ENCODE results near the gene GPATCH4. TPM values are rescaled to one million over a fixed set of nuclear protein-coding genes. Genes with fewer than 3 reads are reported as not detected.

GPATCH4 gene
- total RNA-seq, 4 donors from 2014 or later: 12.4 to 113 (median 28.9) TPM

- H3K4me3 ChIP-seq: no peak overlapping the region
- no peak for TF ChIP-seq EP300 (IDR thresholded peaks at IDR 0.05; ENCODE audit: low read depth)
- no peak for TF ChIP-seq POLR2AphosphoS5 (IDR thresholded peaks at IDR 0.05)
- TF ChIP-seq POLR2A (IDR thresholded peaks at IDR 0.05): no peak
- TF ChIP-seq CTCF (IDR thresholded peaks at IDR 0.05): no peak
- in situ Hi-C loops (cut with MboI; ENCODE audit: low pct_ligation_motif_present in 1 of 4, low pct_unique_long_range_greater_than_20kb in 1 of 4, low sequenced_read_pairs in 3 of 4) (loop anchor here in 1 of 4 donors (25.0 kb wide), 1 partner anchor 235 kb away; no protein-coding TSS in a partner anchor), intact Hi-C loops (cut with DNase I; ENCODE audit: low total_unique reads) (loop anchor here (5.0 kb wide), 1 partner anchor 35 kb away; no protein-coding TSS in a partner anchor)
- no peaks in the 10 kb centered on the region for H3K9me3 ChIP-seq
- H3K36me3 ChIP-seq: no peaks in the 10 kb centered on the region
- H3K27ac ChIP-seq: no peak overlapping the region
- 65 to 70% methylated on average over 2 to 6 of the region's 6 CpGs for WGBS, 2 donors (ENCODE audit: low coverage in 1 of 2)
- H3K27me3 ChIP-seq: peaks cover 89% of the 10 kb centered on the region
- peaks cover 16 to 25% (median 22%) of the 10 kb centered on the region in 4 donors for H3K4me1 ChIP-seq
- no peak for DNase-seq
Observed at GRCh38 chr1:156622581-156623297, 21.5 kb upstream of the GPATCH4 start.

- peaks cover 70% of the 10 kb centered on the region for H3K27me3 ChIP-seq
- WGBS, 2 donors (ENCODE audit: low coverage in 1 of 2): 14 to 25% methylated on average over 1 to 6 of the region's 6 CpGs
- in situ Hi-C loops (cut with MboI; ENCODE audit: low pct_ligation_motif_present in 1 of 4, low pct_unique_long_range_greater_than_20kb in 1 of 4, low sequenced_read_pairs in 3 of 4) (loop anchor here in 1 of 4 donors (25.0 kb wide), 1 partner anchor 232 kb away; no protein-coding TSS in a partner anchor), intact Hi-C loops (cut with DNase I; ENCODE audit: low total_unique reads) (loop anchor here (10.0 kb wide), 1 partner anchor 225 kb away; no protein-coding TSS in a partner anchor)
- no peak for DNase-seq
- H3K4me3 ChIP-seq: no peak overlapping the region
- H3K9me3 ChIP-seq: no peaks in the 10 kb centered on the region
- peaks cover 8 to 18% (median 11%) of the 10 kb centered on the region in 4 donors for H3K4me1 ChIP-seq
- no peak overlapping the region for H3K27ac ChIP-seq
- H3K36me3 ChIP-seq: no peaks in the 10 kb centered on the region
- TF ChIP-seq EP300 (IDR thresholded peaks at IDR 0.05; ENCODE audit: low read depth) (no peak), POLR2AphosphoS5 (IDR thresholded peaks at IDR 0.05) (no peak), POLR2A (IDR thresholded peaks at IDR 0.05) (no peak), CTCF (IDR thresholded peaks at IDR 0.05) (no peak)
Observed at GRCh38 chr1:156619582-156619955, 18.3 kb upstream of the GPATCH4 start.

GRCh38 chr1:156618853-156619581, 17.7 kb upstream of the GPATCH4 start, which contains the start of gene HAPLN2:
HAPLN2 (plus strand) TSS chr1:156619415; CDS start chr1:156623491, 4,076 bp downstream.
- intact Hi-C loops (cut with DNase I; ENCODE audit: low total_unique reads): loop anchor here (10.0 kb wide), 1 partner anchor 224 kb away; no protein-coding TSS in a partner anchor
- WGBS, 2 donors (ENCODE audit: low coverage in 1 of 2): 10% methylated on average over 5 to 7 of the region's 7 CpGs
- H3K27me3 ChIP-seq: peaks cover 64% of the 10 kb centered on the region
- DNase-seq: no peak
- no peaks in the 10 kb centered on the region for H3K9me3 ChIP-seq
- TF ChIP-seq CTCF (IDR thresholded peaks at IDR 0.05): peak in 1 of 5 experiments; percentile 23
- no peak for TF ChIP-seq POLR2AphosphoS5 (IDR thresholded peaks at IDR 0.05)
- no peak for TF ChIP-seq EP300 (IDR thresholded peaks at IDR 0.05; ENCODE audit: low read depth)
- no peak for TF ChIP-seq POLR2A (IDR thresholded peaks at IDR 0.05)
- H3K27ac ChIP-seq: no peak within 1 kb of the TSS
- no peak within 1 kb of the TSS for H3K4me3 ChIP-seq
- no peaks in the 10 kb centered on the region for H3K36me3 ChIP-seq
- in situ Hi-C loops (cut with MboI; ENCODE audit: low pct_ligation_motif_present in 1 of 4, low pct_unique_long_range_greater_than_20kb in 1 of 4, low sequenced_read_pairs in 3 of 4): loop anchor here in 1 of 4 donors (25.0 kb wide), 1 partner anchor 232 kb away; no protein-coding TSS in a partner anchor
- peaks cover 3 to 12% (median 7%) of the 10 kb centered on the region in 4 donors for H3K4me1 ChIP-seq

- no peak for DNase-seq
- H3K9me3 ChIP-seq: no peaks in the 10 kb centered on the region
- in situ Hi-C loops (cut with MboI; ENCODE audit: low pct_ligation_motif_present in 1 of 4, low pct_unique_long_range_greater_than_20kb in 1 of 4, low sequenced_read_pairs in 3 of 4) (loop anchor here in 1 of 4 donors (25.0 kb wide), 1 partner anchor 229 kb away; no protein-coding TSS in a partner anchor), intact Hi-C loops (cut with DNase I; ENCODE audit: low total_unique reads) (loop anchor here (10.0 kb wide), 1 partner anchor 222 kb away; no protein-coding TSS in a partner anchor)
- H3K36me3 ChIP-seq: no peaks in the 10 kb centered on the region
- peaks cover 59% of the 10 kb centered on the region for H3K27me3 ChIP-seq
- H3K4me1 ChIP-seq: peaks cover 0 to 9% (median 4%) of the 10 kb centered on the region in 4 donors
- TF ChIP-seq CTCF (IDR thresholded peaks at IDR 0.05) (no peak), POLR2AphosphoS5 (IDR thresholded peaks at IDR 0.05) (peak in 2 of 3 donors; percentile 30 to 41)
- peak overlapping the region; percentile 9 to 73 (median 58) for H3K27ac ChIP-seq
- 10% methylated on average over 5 of the region's 5 CpGs; no CpG with 5 or more reads in 1 of the 2 donors for WGBS, 2 donors (ENCODE audit: low coverage in 1 of 2)
- no peak overlapping the region for H3K4me3 ChIP-seq
Observed at GRCh38 chr1:156616463-156616862, 15.2 kb upstream of the GPATCH4 start.

All from transverse colon (tissue), 4 donors.